ENCODE results near the gene STAB2.

The STAB2 gene

GRCh38 chr12:103786201-103786600 is 199.1 kb downstream of the STAB2 start:
- H3K4me3 ChIP-seq (ENCODE audit: low read length), result no peak overlapping the region
- TF ChIP-seq CTCF (conservative IDR thresholded peaks at IDR 0.05; ENCODE audit: low read length), result no peak
- DNase-seq (ENCODE audit: low read depth), result no peak

- no peak for DNase-seq (ENCODE audit: low read depth)
- H3K4me3 ChIP-seq (ENCODE audit: low read length), result no peak overlapping the region
- TF ChIP-seq CTCF (conservative IDR thresholded peaks at IDR 0.05; ENCODE audit: low read length), result no peak
These were observed 204.4 kb downstream of the STAB2 start for GRCh38 chr12:103791350-103791920.

- TF ChIP-seq CTCF (conservative IDR thresholded peaks at IDR 0.05; ENCODE audit: low read length), result no peak
- DNase-seq (ENCODE audit: low read depth), result no peak
- no peak overlapping the region for H3K4me3 ChIP-seq (ENCODE audit: low read length)
These were observed 206.0 kb downstream of the STAB2 start for GRCh38 chr12:103793046-103793445.

- no peak overlapping the region for H3K4me3 ChIP-seq (ENCODE audit: low read length)
- TF ChIP-seq CTCF (conservative IDR thresholded peaks at IDR 0.05; ENCODE audit: low read length), result no peak
- no peak for DNase-seq (ENCODE audit: low read depth)
These were observed 206.5 kb downstream of the STAB2 start for GRCh38 chr12:103793512-103794045.

- no peak for DNase-seq (ENCODE audit: low read depth)
- H3K4me3 ChIP-seq (ENCODE audit: low read length), result no peak overlapping the region
- no peak for TF ChIP-seq CTCF (conservative IDR thresholded peaks at IDR 0.05; ENCODE audit: low read length)
These were observed 207.5 kb downstream of the STAB2 start for GRCh38 chr12:103794309-103795213.

- no peak for TF ChIP-seq CTCF (conservative IDR thresholded peaks at IDR 0.05; ENCODE audit: low read length)
- no peak overlapping the region for H3K4me3 ChIP-seq (ENCODE audit: low read length)
- DNase-seq (ENCODE audit: low read depth), result no peak
These were observed 211.5 kb downstream of the STAB2 start for GRCh38 chr12:103798586-103798985.

GRCh38 chr12:103799504-103799856 is 212.4 kb downstream of the STAB2 start:
- TF ChIP-seq CTCF (conservative IDR thresholded peaks at IDR 0.05; ENCODE audit: low read length), result no peak
- DNase-seq (ENCODE audit: low read depth), result no peak
- H3K4me3 ChIP-seq (ENCODE audit: low read length), result no peak overlapping the region
